Mesothelial cell of epicardium (in vitro differentiated cells): ENCODE results near the gene VKORC1L1. TPM values are rescaled to one million over a fixed set of nuclear protein-coding genes. Genes with fewer than 3 reads are reported as not detected.

Experiments
- DNase-seq, 2 experiments: peaks; one replicate each; pipeline ENCODE4 v3.0.0; 2021; ENCODE audit warnings: low spot score in 2 of 2; ENCODE audit not compliant: unreplicated experiment in 2 of 2
- H3K27ac Mint-ChIP-seq: 2 replicates; pipeline ENCODE4 v1.8.0; 2021; ENCODE audit warnings: mixed read lengths
- H3K27me3 Mint-ChIP-seq: 2 replicates; pipeline ENCODE4 v1.8.0; 2021; ENCODE audit warnings: low read depth, mixed read lengths
- H3K36me3 Mint-ChIP-seq: 2 replicates; pipeline ENCODE4 v1.8.0; 2021; ENCODE audit warnings: mixed read lengths
- H3K4me1 Mint-ChIP-seq: 2 replicates; pipeline ENCODE4 v1.8.0; 2021; ENCODE audit warnings: mixed read lengths
- H3K4me3 Mint-ChIP-seq: 2 replicates; pipeline ENCODE4 v1.8.0; 2021; ENCODE audit warnings: mild to moderate bottlenecking, moderate library complexity, mixed read lengths
- H3K9me3 Mint-ChIP-seq: 2 replicates; pipeline ENCODE4 v1.8.0; 2021; ENCODE audit warnings: mixed read lengths
- total RNA-seq: library from RNA; stranded (reverse); gene quantifications from 3 replicates; pipeline ENCODE4 v1.2.1, GENCODE V29; 2021
- TF ChIP-seq, protein P1 (sequence below): fragments of 200-600 bp; sonication (generic); IDR thresholded peaks from one replicate; pipeline ENCODE4 v1.5.0; 2021; ENCODE audit warnings: antibody characterized with exemption; ENCODE audit not compliant: unreplicated experiment

Gene VKORC1L1
- total RNA-seq, 1 donor from 2014 or later, result 23.8 TPM

DNA sequence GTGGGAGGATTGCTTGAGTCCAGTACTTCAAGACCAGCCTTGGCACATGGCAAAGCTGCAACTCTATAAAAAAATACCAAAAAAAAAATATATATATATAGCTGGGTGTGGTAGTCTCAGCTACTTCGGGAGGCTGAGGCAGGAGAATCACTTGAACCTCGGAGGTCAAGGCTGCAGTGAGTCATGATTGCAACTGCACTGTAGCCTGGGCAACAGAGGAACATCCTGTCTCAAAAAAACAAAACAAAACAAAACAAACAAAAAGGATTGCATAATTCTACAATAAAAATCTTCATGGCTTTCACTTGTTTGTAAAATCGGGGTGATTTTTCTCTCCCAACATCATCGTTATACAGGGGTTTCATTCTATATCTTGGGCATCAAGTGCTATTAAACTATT is 74.0 kb downstream of the VKORC1L1 start:
- H3K27ac Mint-ChIP-seq, result no peak overlapping the region
- H3K9me3 Mint-ChIP-seq, result no peaks in the 10 kb centered on the region
- peaks cover 9% of the 10 kb centered on the region for H3K4me1 Mint-ChIP-seq
- no peak overlapping the region for H3K4me3 Mint-ChIP-seq
- no peak for DNase-seq
- TF ChIP-seq, protein P1, sequence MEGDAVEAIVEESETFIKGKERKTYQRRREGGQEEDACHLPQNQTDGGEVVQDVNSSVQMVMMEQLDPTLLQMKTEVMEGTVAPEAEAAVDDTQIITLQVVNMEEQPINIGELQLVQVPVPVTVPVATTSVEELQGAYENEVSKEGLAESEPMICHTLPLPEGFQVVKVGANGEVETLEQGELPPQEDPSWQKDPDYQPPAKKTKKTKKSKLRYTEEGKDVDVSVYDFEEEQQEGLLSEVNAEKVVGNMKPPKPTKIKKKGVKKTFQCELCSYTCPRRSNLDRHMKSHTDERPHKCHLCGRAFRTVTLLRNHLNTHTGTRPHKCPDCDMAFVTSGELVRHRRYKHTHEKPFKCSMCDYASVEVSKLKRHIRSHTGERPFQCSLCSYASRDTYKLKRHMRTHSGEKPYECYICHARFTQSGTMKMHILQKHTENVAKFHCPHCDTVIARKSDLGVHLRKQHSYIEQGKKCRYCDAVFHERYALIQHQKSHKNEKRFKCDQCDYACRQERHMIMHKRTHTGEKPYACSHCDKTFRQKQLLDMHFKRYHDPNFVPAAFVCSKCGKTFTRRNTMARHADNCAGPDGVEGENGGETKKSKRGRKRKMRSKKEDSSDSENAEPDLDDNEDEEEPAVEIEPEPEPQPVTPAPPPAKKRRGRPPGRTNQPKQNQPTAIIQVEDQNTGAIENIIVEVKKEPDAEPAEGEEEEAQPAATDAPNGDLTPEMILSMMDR, result no peak
- H3K36me3 Mint-ChIP-seq, result peaks cover 4% of the 10 kb centered on the region
- H3K27me3 Mint-ChIP-seq, result no peaks in the 10 kb centered on the region

DNA sequence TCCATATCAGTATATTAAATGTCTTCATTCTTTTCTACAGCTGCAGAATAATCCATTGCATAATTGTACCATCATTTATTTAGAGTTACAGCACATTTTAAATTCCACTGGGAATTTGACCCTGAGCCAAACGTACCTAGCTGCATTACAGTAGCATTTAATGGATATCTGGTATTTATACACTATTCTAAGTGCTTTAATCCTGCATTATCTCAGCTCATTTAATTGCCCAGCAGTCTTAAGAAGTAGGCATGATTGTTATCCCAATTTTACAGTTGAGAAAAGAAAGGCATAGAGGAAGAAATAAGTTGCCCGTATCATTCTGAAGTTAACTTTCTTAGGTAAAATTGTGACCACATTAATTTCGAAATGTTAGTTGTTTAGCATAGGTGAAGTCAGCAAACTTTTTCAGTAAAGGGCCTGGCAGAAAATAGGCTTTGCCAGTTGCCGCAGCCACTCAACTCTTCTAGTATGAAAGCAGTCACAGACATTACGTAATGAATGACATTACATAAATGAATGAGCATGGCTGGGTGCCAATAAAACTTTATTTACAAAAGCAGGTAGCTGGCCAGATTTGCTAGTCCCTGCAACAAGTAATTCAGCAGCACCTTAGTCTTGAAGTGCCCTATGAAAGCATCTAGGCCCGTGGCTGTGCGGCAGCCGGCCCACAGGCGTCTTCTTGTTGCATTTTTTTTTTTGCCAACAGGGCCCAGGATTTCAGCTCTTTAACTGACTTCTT is 79.1 kb downstream of the VKORC1L1 start:
- H3K27ac Mint-ChIP-seq, result no peak overlapping the region
- no peak overlapping the region for H3K4me3 Mint-ChIP-seq
- H3K4me1 Mint-ChIP-seq, result peaks cover 6% of the 10 kb centered on the region
- no peaks in the 10 kb centered on the region for H3K9me3 Mint-ChIP-seq
- no peaks in the 10 kb centered on the region for H3K27me3 Mint-ChIP-seq
- TF ChIP-seq, protein P1, result no peak
- DNase-seq, result no peak
- H3K36me3 Mint-ChIP-seq, result peaks cover 23% of the 10 kb centered on the region

DNA sequence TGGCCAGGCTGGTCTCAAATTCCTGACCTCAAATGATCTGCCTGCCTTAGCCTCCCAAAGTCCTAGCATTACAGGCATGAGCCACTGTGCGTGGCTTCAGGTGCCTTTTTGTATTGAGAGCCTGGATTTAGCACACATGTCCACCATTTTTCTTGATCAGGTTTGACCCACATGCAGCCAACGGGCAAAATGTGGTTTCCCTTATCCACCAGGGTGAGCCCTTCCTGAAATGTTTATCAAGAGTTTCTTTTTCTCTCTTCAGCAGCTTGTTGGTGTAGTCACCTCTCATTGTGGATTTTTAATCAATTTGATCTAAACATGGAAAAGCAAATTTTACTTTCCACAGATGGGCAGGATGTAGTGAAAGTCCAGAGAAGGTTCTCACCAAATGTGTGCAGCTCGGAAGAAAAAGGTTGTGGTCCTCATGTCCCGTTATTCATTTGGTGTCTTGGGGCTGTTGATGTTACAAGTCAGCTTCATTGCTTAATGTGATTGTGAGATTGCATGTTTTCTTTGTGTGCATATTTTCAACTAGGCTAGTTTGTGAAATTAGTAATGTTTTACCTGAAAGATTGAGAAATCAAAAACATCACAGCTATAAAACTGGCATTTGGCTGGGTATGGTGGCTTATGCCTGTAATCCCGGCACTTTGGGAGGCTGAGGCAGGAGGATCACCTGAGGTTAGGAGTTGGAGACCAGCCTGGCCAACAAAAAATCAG is 80.3 kb downstream of the VKORC1L1 start:
- TF ChIP-seq, protein P1, result no peak
- no peaks in the 10 kb centered on the region for H3K27me3 Mint-ChIP-seq
- DNase-seq, result no peak
- peaks cover 6% of the 10 kb centered on the region for H3K4me1 Mint-ChIP-seq
- H3K9me3 Mint-ChIP-seq, result no peaks in the 10 kb centered on the region
- H3K4me3 Mint-ChIP-seq, result no peak overlapping the region
- peaks cover 23% of the 10 kb centered on the region for H3K36me3 Mint-ChIP-seq
- no peak overlapping the region for H3K27ac Mint-ChIP-seq

DNA sequence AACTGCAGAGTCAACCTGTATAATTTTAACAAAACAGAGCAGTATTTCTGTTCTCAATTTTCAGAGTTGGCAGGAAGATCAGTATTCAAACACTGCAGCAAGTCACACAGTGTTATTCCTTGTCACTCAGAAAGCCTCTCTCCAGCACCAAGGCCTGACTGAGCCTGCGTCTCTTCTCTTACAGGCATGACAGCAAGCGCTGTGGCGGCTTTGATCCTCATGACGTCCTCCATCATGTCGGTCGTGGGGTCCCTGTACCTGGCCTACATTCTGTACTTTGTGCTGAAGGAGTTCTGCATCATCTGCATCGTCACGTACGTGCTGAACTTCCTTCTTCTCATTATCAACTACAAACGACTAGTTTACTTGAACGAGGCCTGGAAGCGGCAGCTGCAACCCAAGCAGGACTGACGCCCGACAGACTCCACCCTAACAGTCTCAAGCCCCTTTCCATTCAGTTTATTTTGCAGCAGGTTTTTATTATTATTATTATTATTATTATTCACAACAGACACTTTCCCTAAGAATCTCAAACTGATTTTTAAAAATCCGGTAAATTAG is 81.1 kb downstream of the VKORC1L1 start:
- no peak overlapping the region for H3K27ac Mint-ChIP-seq
- no peaks in the 10 kb centered on the region for H3K27me3 Mint-ChIP-seq
- no peaks in the 10 kb centered on the region for H3K9me3 Mint-ChIP-seq
- TF ChIP-seq, protein P1, result no peak
- H3K4me3 Mint-ChIP-seq, result no peak overlapping the region
- peaks cover 21% of the 10 kb centered on the region for H3K36me3 Mint-ChIP-seq
- DNase-seq, result no peak
- H3K4me1 Mint-ChIP-seq, result peaks cover 6% of the 10 kb centered on the region

DNA sequence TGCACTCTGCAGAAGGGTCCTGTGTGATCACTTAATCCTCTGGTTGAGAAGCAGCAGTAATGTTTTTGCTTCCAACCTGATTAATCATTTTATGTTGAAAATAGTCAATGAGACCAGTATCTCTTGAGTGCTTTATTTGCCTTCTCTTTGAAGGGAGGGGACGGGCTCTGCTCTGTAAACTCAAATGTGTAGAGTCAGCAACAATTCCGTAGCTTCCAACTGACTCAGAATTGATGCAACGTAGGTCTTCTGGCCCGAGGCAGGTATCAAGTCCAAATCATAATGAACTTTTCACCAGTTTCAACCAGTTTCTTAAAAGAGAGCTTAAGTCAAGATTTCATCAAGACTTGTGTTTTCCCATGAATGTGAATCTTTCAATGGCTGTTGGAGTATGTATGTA is 82.8 kb downstream of the VKORC1L1 start:
- DNase-seq, result no peak
- TF ChIP-seq, protein P1, result no peak
- Mint-ChIP-seq H3K27ac (no peak overlapping the region), H3K4me1 (peaks cover 6% of the 10 kb centered on the region), H3K27me3 (no peaks in the 10 kb centered on the region), H3K9me3 (no peaks in the 10 kb centered on the region), H3K36me3 (peaks cover 32% of the 10 kb centered on the region), H3K4me3 (no peak overlapping the region)
